Fibroblast of lung (primary cell): Measurements from ENCODE around the gene SDHB. TPM values are rescaled to one million over a fixed set of nuclear protein-coding genes. Genes with fewer than 3 reads are reported as not detected.

Experiments
- DNase-seq, 2 donors: peaks; one replicate each; pipeline versions ENCODE4 v3.0.0 to v3.0.0-alpha.2; 2010; ENCODE audit warnings: low read depth in 2 of 2
- H2AFZ ChIP-seq: 2 replicates; pipeline ENCODE4 v1.5.1; 2012; ENCODE audit warnings: low read length, control low read depth, inconsistent platforms
- H3K27ac ChIP-seq: 2 replicates; pipeline ENCODE4 v1.5.1; 2011; ENCODE audit warnings: low read length, control low read depth; ENCODE audit not compliant: insufficient read depth
- H3K27me3 ChIP-seq: 2 replicates; pipeline ENCODE4 v1.5.1; 2011; ENCODE audit warnings: mild to moderate bottlenecking, low read length; ENCODE audit not compliant: control insufficient read depth, insufficient read depth
- H3K36me3 ChIP-seq: 2 replicates; pipeline ENCODE4 v1.5.1; 2011; ENCODE audit warnings: low read length; ENCODE audit not compliant: control insufficient read depth, insufficient read depth
- H3K4me1 ChIP-seq: 2 replicates; pipeline ENCODE4 v1.5.1; 2011; ENCODE audit warnings: low read length; ENCODE audit not compliant: control insufficient read depth, insufficient read depth; ENCODE audit errors: extremely low read depth
- H3K4me2 ChIP-seq: 2 replicates; pipeline ENCODE4 v1.5.1; 2011; ENCODE audit warnings: low read length, control low read depth; ENCODE audit not compliant: insufficient read depth; ENCODE audit errors: extremely low read depth
- H3K4me3 ChIP-seq, 4 experiments: fragments of 200-600 bp in 1 of 4; sonication (generic) in 1 of 4; replicated peaks in 1 of 4; 2 replicates each; pipeline ENCODE4 v1.5.1; 2011 to 2016; ENCODE audit warnings: low read length in 4 of 4, low read depth in 3 of 4, mild to moderate bottlenecking in 3 of 4, control low read depth in 2 of 4, inconsistent platforms in 1 of 4, mixed read lengths in 1 of 4; ENCODE audit not compliant: insufficient read depth in 1 of 4; ENCODE audit errors: control extremely low read depth in 1 of 4
- H3K79me2 ChIP-seq: 2 replicates; pipeline ENCODE4 v1.5.1; 2012; ENCODE audit warnings: mild to moderate bottlenecking, low read length, inconsistent platforms; ENCODE audit not compliant: control insufficient read depth, insufficient read depth
- H3K9ac ChIP-seq: 2 replicates; pipeline ENCODE4 v1.5.1; 2011; ENCODE audit warnings: mild to moderate bottlenecking, low read length, control low read depth; ENCODE audit not compliant: insufficient read depth
- H3K9me3 ChIP-seq: 2 replicates; pipeline ENCODE4 v1.5.1; 2012; ENCODE audit warnings: low read depth, low read length; ENCODE audit not compliant: control insufficient read depth, insufficient read depth
- H4K20me1 ChIP-seq: 2 replicates; pipeline ENCODE4 v1.5.1; 2011; ENCODE audit warnings: low read length; ENCODE audit not compliant: control insufficient read depth, insufficient read depth; ENCODE audit errors: extremely low read depth
- CTCF ChIP-seq, 2 donors: IDR thresholded peaks in 1 of 2; conservative IDR thresholded peaks in 1 of 2; 1 replicate in 1 of 2; 2 replicates in 1 of 2; pipeline ENCODE4 v1.5.1; 2011 to 2012; ENCODE audit warnings: low read length in 2 of 2, control low read depth in 1 of 2, inconsistent platforms in 1 of 2, low read depth in 1 of 2, mild to moderate bottlenecking in 1 of 2
- EZH2 ChIP-seq: IDR thresholded peaks from 2 replicates; pipeline ENCODE4 v1.5.1; 2012; ENCODE audit warnings: low read length, control low read depth, mild to moderate bottlenecking; ENCODE audit errors: missing control alignments
- polyA plus RNA-seq, 2 donors: library from polyadenylated mRNA; depleted of rRNA in 1 of 2; stranded (reverse) in 1 of 2; unstranded in 1 of 2; fragments of >200 nt; gene quantifications; 2 replicates each; pipeline ENCODE4 v1.2.1, GENCODE V29; 2011 to 2012; ENCODE audit warnings: missing spikeins in 1 of 2
- total RNA-seq: library from RNA; depleted of rRNA; stranded (reverse); fragments of >200 nt; gene quantifications from 2 replicates; pipeline ENCODE4 v1.2.1, GENCODE V29; 2014

SDHB gene
- total and polyA plus RNA-seq, 2 donors (not counting 1 experiment from before 2014, with no cell fraction given), result 136 to 170 TPM

GRCh38 chr1:16996845-16997244 is 57.0 kb downstream of the SDHB start:
- TF ChIP-seq CTCF (conservative IDR thresholded peaks at IDR 0.05 in 1 of 2, IDR thresholded peaks at IDR 0.05 in 1 of 2; ENCODE audit: low read depth in 1 of 2, low read length in 2 of 2) (no peak), EZH2 (no peak)
- no peaks in the 10 kb centered on the region for H3K79me2 ChIP-seq
- H3K9me3 ChIP-seq, result no peaks in the 10 kb centered on the region
- no peaks in the 10 kb centered on the region for H4K20me1 ChIP-seq
- no peaks in the 10 kb centered on the region for H3K27me3 ChIP-seq
- H3K27ac ChIP-seq, result no peak overlapping the region
- peaks cover 5% of the 10 kb centered on the region for H3K36me3 ChIP-seq
- H3K9ac ChIP-seq, result no peak overlapping the region
- no peaks in the 10 kb centered on the region for H3K4me1 ChIP-seq
- no peak overlapping the region for H3K4me2 ChIP-seq
- no peak overlapping the region for H3K4me3 ChIP-seq
- DNase-seq, result no peak
- H2AFZ ChIP-seq, result no peak overlapping the region

DNA sequence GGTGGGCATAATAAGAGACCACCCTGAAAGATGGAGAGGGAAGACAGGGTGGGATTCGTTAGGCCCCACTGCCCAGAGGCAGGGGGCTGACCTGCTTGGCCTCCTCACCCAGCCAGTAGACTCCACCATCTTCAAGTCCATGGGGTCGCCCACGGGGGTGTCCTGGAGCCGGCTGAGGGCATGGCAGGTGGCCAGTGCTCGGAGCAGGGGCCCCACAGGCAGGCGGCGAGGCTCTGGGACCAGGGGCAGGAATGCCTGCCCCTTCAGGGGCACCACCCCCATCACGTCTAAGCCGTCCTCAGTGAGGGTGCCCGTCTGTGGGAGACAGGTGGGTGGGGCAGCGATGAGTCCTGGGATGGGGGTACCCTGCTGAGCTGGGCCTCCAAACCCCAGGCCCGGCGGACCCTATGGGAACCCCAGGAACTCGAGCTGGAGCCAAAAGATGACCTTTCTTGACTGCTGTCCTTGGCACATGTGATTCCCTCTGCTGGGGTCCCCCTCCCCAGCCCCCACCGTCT is 60.3 kb downstream of the SDHB start:
- no peak overlapping the region for H3K9ac ChIP-seq
- H3K27me3 ChIP-seq, result no peaks in the 10 kb centered on the region
- DNase-seq, result no peak
- no peaks in the 10 kb centered on the region for H3K9me3 ChIP-seq
- H3K36me3 ChIP-seq, result peaks cover 1% of the 10 kb centered on the region
- H3K27ac ChIP-seq, result no peak overlapping the region
- H3K4me2 ChIP-seq, result no peak overlapping the region
- H3K79me2 ChIP-seq, result no peaks in the 10 kb centered on the region
- no peak overlapping the region for H3K4me3 ChIP-seq
- H3K4me1 ChIP-seq, result no peaks in the 10 kb centered on the region
- no peaks in the 10 kb centered on the region for H4K20me1 ChIP-seq
- H2AFZ ChIP-seq, result no peak overlapping the region
- TF ChIP-seq EZH2, result no peak
- TF ChIP-seq CTCF (conservative IDR thresholded peaks at IDR 0.05 in 1 of 2, IDR thresholded peaks at IDR 0.05 in 1 of 2; ENCODE audit: low read depth in 1 of 2, low read length in 2 of 2), result no peak

DNA sequence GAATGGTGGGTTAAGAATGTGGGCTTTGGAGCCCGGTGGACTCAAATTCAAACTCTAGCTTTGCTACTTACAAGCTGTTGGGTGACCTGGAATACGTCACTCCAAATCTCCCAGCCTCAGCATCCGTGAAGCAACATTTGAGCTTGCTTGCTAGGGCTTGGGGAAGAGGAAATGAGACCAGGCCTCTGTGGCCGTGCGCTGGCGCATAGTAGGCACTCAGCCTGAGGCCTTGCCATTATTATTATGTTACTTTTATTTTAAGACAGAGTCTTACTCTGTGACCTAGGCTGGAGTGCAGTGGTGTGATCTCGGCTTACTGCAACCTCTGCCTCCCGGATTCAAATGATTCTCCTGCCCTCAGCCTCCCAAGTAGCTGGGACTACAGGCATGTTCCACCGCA is 61.2 kb downstream of the SDHB start:
- peaks cover 4% of the 10 kb centered on the region for H3K36me3 ChIP-seq
- H3K27ac ChIP-seq, result no peak overlapping the region
- no peaks in the 10 kb centered on the region for H3K4me1 ChIP-seq

More for the DNA sequence above, 61.2 kb downstream of the SDHB start:
- Histone ChIP-seq H3K4me3 (no peak overlapping the region), H3K79me2 (no peaks in the 10 kb centered on the region), H3K9me3 (no peaks in the 10 kb centered on the region), H4K20me1 (no peaks in the 10 kb centered on the region), H3K4me2 (no peak overlapping the region), H2AFZ (no peak overlapping the region), H3K9ac (no peak overlapping the region), H3K27me3 (no peaks in the 10 kb centered on the region)
- no peak for DNase-seq
- TF ChIP-seq CTCF (conservative IDR thresholded peaks at IDR 0.05 in 1 of 2, IDR thresholded peaks at IDR 0.05 in 1 of 2; ENCODE audit: low read depth in 1 of 2, low read length in 2 of 2), result no peak
- no peak for TF ChIP-seq EZH2
